IPS DF 4.7 (cell line): ENCODE measurements around the gene FGD6.
A peak's percentile ranks its signal among the peaks of the same experiment; 100 is the strongest.
"Not testable (repeated sequence)": the region's sequence is repeated elsewhere in the genome, so short reads cannot be mapped to it uniquely, and the experiment has no call there.

Experiments
- DNase-seq: peaks from one replicate; pipeline ENCODE4 v3.0.0-alpha.2; 2013; ENCODE audit warnings: low spot score; ENCODE audit errors: extremely low read depth

FGD6 gene

DNA sequence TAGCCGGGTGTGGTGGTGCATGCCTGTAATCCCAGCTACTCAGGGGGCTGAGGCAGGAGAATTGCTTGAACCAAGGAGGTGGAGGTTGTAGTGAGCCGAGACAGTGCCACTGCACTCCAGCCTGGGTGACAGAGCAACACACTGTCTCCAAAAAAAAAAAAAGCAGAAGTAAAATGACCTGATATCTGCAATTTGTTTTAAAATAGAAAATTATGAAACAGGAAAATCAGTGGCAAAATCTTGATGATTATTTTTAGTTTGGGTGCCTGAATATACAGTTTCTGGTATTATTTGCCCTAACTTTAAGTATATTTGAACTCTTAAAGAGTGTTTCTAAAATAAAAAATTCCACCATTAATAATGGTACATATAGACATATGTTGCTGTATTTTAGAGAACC is 121.4 kb downstream of the FGD6 start:
- not testable (repeated sequence) for DNase-seq

DNA sequence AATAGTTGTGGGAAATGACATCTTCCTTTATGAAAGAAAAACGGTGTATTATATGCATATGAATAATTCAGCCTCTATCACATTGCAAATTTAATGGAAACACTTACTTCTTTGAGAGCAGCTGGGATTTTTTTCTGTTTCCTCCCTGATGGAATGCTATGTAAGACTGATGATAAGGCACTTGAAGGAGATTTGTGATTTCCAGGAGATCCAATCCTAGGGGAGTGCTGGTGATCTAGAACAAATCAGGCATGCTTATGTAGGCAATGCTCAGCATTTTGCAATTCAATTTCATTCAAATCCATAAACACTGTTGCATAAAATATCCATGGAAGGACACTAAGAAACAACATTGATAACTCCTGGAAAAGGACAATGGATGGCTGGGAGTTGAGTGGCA is 127.8 kb downstream of the FGD6 start:
- no peak for DNase-seq

DNA sequence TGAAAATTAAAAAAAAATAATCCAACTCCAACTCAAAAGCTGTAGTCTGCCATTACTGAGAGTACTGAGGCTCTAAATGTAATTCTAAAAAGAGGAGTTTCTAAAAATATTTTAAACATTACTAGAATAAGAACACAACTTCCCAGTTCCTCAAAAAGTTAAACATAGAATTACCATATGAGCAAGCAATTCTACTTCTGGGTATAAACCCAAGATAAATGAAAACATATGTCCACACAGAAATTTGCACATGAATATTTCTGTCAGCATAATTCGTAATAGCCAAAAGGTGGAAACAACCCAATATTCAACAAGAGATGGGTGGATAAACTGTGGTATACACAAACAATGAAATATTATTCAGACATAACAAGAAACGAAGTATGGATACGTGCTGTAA is 128.9 kb downstream of the FGD6 start:
- DNase-seq: no peak

DNA sequence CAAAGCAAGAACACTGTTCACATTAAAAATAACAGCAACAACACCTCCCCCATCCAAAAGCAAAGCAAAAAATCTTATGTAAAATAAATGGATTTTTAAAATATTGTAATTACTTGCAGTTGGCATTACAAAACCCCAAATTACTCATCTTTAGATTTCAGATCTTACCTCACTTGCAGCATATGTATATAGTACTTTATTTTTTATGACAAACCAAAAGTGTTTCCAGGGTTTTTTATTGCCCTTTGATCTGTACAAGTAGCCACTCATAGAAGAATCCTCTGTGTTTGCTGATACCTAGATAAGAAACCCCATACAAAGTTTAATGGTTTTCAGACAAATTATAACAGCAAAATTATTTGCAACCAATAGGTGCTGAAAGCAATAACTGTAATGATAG is 131.7 kb downstream of the FGD6 start:
- DNase-seq: no peak

DNA sequence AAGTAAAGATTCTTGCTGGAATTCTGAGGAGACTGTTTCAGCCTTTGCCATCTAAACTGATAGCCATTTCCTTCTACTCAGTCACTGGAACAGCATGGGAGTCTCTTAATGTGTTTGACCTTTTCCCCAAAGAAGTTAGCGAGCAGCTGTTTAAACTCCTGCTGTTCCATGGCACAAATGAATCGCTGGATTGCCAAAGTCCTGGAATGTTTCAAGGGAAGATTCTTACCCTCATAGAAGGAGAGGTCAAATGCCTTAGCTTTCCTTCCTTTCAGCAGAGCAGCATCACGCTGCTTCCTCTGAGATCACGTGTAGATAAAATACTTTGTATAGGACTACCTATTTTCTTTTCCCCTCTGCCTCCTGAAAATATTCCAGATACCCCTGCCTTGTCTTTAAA is 133.3 kb downstream of the FGD6 start:
- no peak for DNase-seq

DNA sequence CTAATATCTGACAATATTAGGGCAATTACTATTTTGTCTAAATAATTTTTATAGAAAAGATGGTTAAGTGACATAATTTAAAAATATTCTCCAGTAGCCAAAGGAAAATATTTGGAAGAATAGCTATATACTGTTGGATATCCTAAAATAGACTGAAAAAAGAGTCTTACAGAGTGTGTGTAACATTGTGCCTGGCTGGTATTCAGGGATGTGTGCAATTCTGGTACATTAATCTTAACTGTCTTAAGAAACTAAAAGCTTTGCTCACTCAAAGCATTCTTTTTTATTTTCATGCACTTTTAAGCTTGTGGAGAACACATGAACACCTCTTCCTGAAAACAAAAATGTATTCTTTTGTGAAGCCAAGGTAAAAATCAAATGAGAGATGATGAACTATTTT is 133.8 kb downstream of the FGD6 start:
- DNase-seq: no peak

DNA sequence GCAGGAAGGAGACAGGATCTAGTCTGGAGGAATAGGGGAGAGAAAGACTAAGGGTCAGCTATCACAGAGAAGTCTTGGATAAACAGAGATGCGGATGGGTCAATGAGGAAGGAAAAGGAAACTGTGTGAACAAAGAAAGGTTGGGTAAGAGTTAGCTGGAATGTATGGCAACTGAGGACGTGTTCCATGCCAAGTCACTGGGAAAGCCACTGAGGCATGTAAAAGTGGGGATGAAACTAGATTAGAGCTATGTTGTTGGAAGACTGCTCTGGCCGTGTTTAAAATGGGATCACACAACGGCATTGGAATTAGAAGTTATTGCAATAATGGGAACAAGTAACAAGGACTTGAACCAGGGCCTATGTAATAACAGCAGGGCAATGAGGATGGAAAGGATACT is 139.9 kb downstream of the FGD6 start:
- no peak for DNase-seq

DNA sequence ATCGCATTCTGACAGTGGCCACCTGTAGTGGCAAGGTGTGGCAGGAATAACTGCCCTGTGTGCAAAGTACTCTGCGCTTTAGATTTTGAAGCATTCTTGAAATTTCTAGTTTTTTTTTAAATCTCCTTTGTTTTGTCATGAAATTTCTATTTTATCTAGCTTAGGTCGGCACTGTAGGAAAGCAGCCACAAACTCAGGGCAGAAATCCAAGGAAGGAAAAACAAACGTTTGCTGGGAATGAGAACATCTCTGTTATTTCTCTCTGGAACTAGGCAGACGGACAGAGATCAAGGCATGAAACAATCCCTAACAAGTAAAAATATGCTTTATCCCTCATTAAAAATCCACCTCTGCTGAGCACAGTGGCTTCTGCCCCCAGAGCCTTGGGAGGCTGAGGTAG is 142.5 kb downstream of the FGD6 start:
- no peak for DNase-seq

DNA sequence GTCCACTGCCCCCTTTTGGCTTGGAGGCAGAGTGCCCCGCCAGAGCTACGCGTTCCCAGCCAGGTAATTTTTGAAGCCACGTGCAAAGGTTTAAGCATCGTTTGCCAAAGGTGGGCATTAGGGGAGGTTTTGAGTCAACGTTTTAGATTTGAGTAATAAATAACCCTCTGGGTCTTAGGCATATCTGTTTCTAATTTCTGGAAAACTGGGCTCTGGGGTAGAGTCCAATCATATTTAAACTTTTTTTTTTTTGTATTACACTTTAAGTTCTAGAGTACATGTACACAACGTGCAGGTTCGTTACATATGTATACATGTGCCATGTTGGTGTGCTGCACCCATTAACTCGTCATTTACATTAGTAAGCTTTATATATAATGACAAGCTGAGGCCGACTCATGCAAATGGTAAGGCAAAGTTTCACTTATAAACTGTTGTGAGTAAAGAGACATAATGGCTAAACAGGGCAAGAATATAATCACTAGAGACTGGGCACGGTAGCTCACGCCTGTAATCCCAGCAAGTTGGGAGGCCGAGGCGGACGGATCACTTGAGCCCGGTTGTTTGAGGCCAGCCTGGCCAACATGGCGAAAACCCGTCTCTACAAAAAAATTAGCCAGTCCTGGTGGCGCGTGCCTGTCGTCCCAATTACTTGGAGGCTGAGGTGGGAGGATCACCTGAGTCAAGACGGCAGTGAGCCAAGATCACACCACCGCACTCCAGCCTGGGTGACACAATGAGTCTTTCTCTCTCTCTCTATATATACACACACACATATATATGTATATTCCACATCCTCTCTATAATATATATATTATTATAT is 143.4 kb downstream of the FGD6 start:
- no peak for DNase-seq

DNA sequence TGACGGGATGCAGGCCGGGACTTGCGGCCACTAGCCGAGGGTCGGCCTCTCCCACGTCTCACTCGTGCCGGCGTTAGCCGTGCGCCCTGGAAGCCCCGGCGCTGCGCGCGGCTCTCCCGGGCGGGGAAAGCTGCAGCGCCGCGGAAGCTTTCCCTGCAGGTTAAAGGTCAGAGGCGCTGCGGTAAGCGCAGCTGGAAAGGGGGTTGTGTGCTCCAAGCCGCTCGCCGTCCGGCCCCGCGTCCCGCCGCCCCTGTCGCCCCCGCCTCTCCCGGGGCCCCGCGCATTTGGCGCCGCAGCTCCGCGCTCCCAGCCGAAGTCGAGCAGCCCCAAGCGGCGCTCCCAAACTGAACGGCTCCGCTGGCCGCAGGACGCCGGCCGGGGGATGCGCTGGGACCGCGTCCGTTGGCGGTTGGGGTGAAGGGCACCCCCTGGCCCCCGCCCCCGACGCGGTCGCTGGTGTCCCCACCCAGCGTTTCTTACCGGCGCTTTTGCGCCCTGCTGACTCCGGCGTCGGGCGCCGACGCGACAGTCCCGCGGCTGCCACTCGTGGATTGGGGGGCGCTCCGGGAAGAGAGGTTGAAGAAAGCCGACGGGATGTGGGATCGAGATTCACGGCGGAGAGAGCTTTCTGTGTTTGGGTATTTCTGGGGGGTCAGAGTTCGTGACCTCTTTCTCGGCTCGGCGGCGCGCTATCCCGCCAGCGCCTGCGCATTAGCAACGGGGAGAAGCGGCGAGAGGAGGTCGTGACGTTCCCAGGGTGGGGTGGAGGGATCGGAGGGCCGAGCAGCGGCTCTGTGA is 144.2 kb downstream of the FGD6 start, which contains the start of gene NR2C1:
Gene NR2C1, minus strand, starts transcription at position 719 of the 798 bp plus-strand sequence. CDS start 6,234 bp downstream, outside the sequence.
- DNase-seq: peak; percentile 88

DNA sequence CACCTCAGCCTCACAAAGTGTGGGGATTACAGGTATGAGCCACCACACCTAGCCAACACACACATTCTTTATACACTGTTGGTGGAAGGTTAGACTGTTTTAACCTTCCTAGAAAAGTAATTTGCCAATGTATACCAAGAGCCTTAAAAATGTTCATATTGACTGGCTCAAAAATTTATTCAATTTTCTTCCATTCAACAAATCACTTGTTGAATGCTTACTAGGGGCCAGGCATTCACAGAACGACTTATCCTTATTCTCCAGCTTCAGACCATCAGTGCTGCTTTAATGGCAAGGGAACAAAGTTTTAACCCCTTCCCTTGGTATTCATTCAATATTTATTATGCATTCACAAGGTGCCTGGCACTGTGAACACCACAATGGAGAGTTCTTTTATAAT is 146.9 kb downstream of the FGD6 start:
- no peak for DNase-seq

DNA sequence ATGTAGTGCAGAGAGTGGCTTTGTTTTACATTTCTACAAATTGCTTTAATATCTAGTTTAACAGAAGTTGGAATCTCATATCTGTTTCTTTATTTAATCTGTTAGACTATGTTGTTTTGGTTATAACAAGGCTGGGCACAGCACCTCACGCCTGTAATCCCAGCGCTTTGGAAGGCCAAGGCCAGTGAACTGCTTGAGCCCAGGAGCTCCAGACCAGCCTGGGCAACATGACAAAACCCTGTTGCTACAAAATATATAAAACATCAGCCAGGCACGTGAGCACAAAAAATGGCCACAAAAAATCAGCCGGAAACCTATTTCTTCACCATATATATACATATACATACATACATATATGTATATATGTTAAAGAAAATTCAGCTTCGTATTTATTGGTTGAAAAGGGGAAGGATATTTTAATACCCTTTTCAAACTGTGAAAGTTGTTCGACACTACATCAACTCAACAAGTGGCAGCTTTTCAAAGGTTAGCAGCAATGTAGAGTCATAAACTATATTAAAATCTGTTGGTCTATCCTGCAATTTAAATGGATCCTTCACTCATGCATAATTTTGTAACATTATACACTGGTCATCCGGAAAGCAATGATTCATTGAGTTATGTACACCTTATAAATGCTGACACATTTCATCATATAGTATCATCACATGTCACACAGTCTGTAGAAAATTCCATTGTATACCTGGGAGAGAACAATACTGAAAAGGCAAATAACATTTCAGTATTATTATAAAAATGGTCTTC is 151.0 kb downstream of the FGD6 start:
- no peak for DNase-seq

DNA sequence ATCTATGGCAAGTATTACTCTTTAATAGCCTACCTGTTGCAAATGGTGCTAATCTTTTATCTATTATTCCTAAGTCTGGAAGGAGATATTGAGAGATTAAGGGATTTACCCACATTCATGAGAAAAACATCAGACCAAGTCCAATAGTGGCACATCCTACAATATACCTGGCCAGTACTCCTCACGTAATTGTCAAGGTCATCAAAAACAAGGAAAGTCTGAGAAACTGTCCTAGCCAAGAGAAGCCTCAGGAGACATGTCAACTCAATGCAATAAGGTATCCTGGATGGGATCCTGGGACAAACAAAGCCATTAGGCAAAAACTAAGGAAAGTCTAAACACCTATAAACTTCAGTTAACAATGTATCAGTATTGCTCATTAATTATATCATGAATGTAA is 156.3 kb downstream of the FGD6 start:
- no peak for DNase-seq

DNA sequence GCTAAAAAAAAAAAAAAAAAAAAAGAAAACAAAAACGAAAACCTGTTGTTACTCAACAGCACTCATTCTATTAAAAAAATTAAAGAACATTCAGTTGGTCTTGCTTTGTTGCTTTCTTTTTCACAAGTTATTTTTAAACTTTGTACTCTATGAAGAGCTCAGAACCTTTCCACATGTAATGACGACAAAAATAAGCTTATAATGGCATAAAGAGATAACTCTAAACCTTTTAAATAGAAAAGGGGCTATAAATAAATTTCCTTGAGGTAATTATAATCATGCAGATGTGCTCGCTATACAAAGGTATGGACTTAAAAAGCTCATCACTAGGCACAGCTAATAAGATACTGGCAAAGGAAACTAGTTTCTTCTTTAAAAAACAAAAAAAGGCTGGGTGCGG is 157.3 kb downstream of the FGD6 start:
- no peak for DNase-seq

DNA sequence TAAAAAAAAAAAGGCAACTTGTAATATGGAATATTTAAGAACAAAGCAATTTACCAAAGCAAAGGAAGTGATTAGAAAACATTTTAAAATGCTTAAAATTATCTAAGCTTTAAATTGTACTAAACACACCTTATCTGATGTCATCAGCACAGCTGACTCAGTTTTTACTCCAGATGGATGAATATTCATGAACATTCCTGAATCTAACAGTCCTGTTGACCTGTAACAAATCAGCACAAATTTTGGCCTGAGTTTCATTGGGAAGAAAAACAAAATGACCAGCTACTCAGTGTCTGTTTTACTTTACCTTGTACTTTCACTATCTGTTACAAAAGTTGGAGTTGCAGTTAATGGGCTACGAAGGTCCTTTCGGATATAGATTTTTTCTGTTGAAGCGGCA is 159.8 kb downstream of the FGD6 start:
- DNase-seq: no peak

DNA sequence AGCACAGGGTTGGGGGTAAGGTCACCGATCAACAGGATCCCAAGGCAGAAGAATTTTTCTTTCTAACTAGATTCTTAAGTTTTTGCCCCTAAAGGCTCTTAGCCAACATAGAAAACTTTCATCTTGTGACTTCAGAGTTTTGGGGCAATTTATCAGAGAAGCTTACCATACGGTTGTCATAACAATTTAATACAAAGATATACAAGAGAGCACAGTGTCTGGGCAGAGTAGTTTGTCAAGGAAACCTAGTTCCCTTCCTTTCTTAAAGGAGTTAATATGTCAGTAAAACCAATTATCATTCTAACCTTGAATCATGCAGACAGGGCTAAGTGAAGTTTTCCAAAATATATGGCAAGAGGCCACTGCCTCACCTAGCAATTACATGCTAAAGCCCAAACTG is 162.2 kb downstream of the FGD6 start:
- DNase-seq: no peak

DNA sequence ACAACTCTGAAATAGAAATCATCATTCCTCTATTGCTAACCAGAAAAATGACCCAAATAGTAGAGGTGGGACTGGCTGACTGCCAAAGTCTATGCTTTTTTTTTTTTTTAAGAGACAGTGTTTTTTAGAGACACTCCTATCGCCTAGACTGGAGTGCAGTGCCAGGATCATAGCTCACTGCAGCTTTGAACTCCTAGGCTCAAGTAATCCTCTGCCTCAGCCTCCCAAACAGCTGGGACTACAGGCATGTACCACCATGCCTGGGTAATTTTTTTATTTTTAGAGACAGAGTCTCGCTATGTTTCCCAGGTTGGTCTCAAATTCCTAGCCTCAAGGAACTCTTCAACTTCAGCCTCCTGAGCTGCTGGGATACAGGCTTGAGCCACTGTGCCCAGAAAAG is 163.1 kb downstream of the FGD6 start:
- no peak for DNase-seq

DNA sequence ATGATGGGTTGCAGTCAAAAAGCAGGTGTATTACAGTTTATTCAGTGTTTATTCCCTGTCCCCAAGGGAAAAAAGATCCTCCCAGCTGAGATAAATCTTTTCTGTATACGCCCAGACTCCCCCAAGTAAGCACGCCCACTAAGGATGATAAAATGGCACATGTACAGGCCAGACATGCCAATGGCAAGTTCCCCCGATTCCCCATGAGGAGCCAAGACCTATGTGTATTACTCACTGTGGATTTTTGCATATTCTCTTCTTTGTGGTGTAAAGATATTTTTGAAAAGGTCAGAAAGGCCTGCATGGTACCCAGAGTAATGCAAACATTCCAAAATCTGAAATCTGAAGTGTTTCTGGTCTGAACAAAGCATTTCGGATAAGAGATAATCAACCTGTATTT is 166.0 kb downstream of the FGD6 start:
- DNase-seq: no peak

DNA sequence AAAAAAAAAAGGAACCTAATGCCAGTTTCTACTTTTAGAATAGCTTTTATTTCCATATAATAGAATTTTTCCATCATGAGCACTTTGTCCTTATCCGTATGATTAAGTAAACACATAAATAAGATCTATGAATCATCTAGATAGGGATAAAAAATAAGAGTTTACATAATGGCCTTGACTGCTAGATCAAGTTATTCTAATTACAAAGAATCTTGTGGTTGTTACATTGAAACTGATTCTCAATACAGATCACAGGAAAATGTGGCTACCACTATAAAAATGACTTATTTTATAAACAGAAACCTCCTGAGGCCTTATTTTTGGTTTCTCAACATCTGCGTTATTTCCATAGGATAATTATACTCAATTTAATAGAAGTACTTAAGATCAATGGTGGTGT is 179.4 kb downstream of the FGD6 start:
- DNase-seq: no peak

DNA sequence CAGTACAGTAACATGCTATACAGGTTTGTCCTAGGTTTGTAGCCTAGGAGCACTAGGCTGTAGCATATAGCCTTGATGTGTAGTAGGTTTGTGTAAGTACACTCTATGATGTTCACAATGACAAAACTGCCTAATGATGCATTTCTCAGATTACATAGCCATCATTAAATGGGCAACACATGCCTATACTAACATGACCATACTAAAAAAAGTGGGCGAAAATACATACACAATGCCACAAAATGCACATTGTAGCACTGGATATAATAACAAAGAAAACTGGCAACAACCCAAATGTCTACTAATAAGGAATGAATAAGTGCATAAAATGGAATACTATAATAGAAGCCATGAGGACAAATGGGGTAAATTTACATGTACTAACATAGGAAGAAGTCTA is 182.5 kb downstream of the FGD6 start:
- DNase-seq: no peak
